Upper lobe of left lung (tissue), 6 donors: ENCODE results near the gene ZNF134. TPM values are rescaled to one million over a fixed set of nuclear protein-coding genes. Genes with fewer than 3 reads are reported as not detected.

ENCODE experiments used
- ATAC-seq, 2 donors: fragments of 200-7000 bp; cut with Tn5 transposase; one replicate each; pipeline ENCODE4 v1.9.1; 2022; ENCODE audit warnings: mild to moderate bottlenecking in 2 of 2, moderate library complexity in 2 of 2; ENCODE audit not compliant: low FRiP score in 2 of 2
- DNase-seq, 2 donors: peaks; one replicate each; pipeline ENCODE4 v3.0.0-alpha.2; 2019 to 2020
- H3K27ac ChIP-seq, 4 donors: fragments of 200-600 bp; sonication (generic); one replicate each; pipeline ENCODE4 v1.5.1; 2016 to 2019
- H3K27me3 ChIP-seq, 4 donors: fragments of 200-600 bp; sonication (generic); one replicate each; pipeline ENCODE4 v1.5.1; 2017 to 2019
- H3K36me3 ChIP-seq, 4 donors: fragments of 200-600 bp; sonication (generic); one replicate each; pipeline ENCODE4 v1.5.1; 2016 to 2019
- H3K4me1 ChIP-seq, 4 donors: fragments of 200-600 bp; sonication (generic); one replicate each; pipeline ENCODE4 v1.5.1; 2018 to 2019
- H3K4me3 ChIP-seq, 4 donors: fragments of 200-600 bp; sonication (generic); one replicate each; pipeline ENCODE4 v1.5.1; 2017 to 2019; ENCODE audit warnings: mild to moderate bottlenecking in 2 of 4, moderate library complexity in 1 of 4
- H3K9me3 ChIP-seq, 4 donors: fragments of 200-600 bp; sonication (generic); one replicate each; pipeline ENCODE4 v1.5.1; 2018 to 2019
- CTCF ChIP-seq, 6 experiments: fragments of 450-650 bp in 4 of 6; fragments of 200-600 bp in 2 of 6; sonication (generic) in 2 of 6; IDR thresholded peaks; one replicate each; pipeline ENCODE4 v1.5.1; 2016 to 2019; ENCODE audit warnings: antibody characterized with exemption in 6 of 6
- EP300 ChIP-seq, 4 donors: sonication (generic); formaldehyde crosslinking; IDR thresholded peaks; one replicate each; pipeline ENCODE4 v1.5.1; 2017; ENCODE audit warnings: antibody characterized with exemption in 4 of 4, control low read depth in 2 of 4
- POLR2A ChIP-seq, 4 donors: fragments of 450-650 bp; IDR thresholded peaks; one replicate each; pipeline ENCODE4 v1.5.1; 2016 to 2017; ENCODE audit warnings: antibody characterized with exemption in 4 of 4, mild to moderate bottlenecking in 2 of 4
- POLR2AphosphoS5 ChIP-seq, 2 donors: sonication (generic); formaldehyde crosslinking; IDR thresholded peaks; one replicate each; pipeline ENCODE4 v1.5.1; 2017; ENCODE audit warnings: antibody characterized with exemption in 2 of 2
- WGBS, 2 donors: methylation state at CpG; one replicate each; pipeline ENCODE4 v1.1.5; 2017 to 2018; 5-methylcytosine and 5-hydroxymethylcytosine counted together
- total RNA-seq, 6 donors: library from RNA; depleted of rRNA in 4 of 6; stranded (reverse); fragments of >200 nt in 4 of 6; gene quantifications; one replicate each; pipeline versions ENCODE4 v1.1.0 to v1.2.1, GENCODE V29; 2016 to 2021
- donor health status: DM: no; HTN: no; CAD: no; lungs with moderate emphysema.
- donor health status: DM: no; HTN: yes; CAD: no; lungs with severe emphysema.

Gene ZNF134
- total RNA-seq, 6 donors from 2014 or later = 11.5 to 18.5 (median 16.1) TPM

- TF ChIP-seq EP300 (IDR thresholded peaks at IDR 0.05) = no peak
- no peak for TF ChIP-seq POLR2A (IDR thresholded peaks at IDR 0.05)
- no peak for TF ChIP-seq POLR2AphosphoS5 (IDR thresholded peaks at IDR 0.05)
- TF ChIP-seq CTCF (IDR thresholded peaks at IDR 0.05) = no peak
- peaks cover 26 to 52% (median 47%) of the 10 kb centered on the region in 4 donors for H3K36me3 ChIP-seq
- H3K4me1 ChIP-seq = peaks cover 0 to 18% (median 8%) of the 10 kb centered on the region in 4 donors
- peaks cover 44 to 61% (median 56%) of the 10 kb centered on the region in 4 donors for H3K9me3 ChIP-seq
- H3K27ac ChIP-seq = no peak overlapping the region
- no peak overlapping the region for H3K4me3 ChIP-seq
- H3K27me3 ChIP-seq = no peaks in the 10 kb centered on the region
- DNase-seq = no peak
- ATAC-seq = no peak
Observed at GRCh38 chr19:57576661-57577060, 37.4 kb upstream of the ZNF134 start.

GRCh38 chr19:57578487-57579205 is 35.4 kb upstream of the ZNF134 start, which contains the start of gene ZNF416:
TSS of gene ZNF416 (minus strand) at chr19:57578911. CDS start at chr19:57578704, 207 bp downstream.
- Histone ChIP-seq H3K4me3 (peak within 1 kb of the TSS; percentile 56 to 95 (median 78)), H3K9me3 (peaks cover 24 to 58% (median 41%) of the 10 kb centered on the region in 4 donors), H3K36me3 (peaks cover 15 to 33% (median 28%) of the 10 kb centered on the region in 4 donors), H3K4me1 (peaks cover 6 to 23% (median 13%) of the 10 kb centered on the region in 4 donors), H3K27me3 (no peaks in the 10 kb centered on the region), H3K27ac (peak within 1 kb of the TSS; percentile 50 to 75 (median 67))
- ATAC-seq (peak; percentile 96 to 99), DNase-seq (peak; percentile 92 to 98)
- TF ChIP-seq EP300 (IDR thresholded peaks at IDR 0.05) (no peak), POLR2A (IDR thresholded peaks at IDR 0.05) (peak in 1 of 4 donors; percentile 53), CTCF (IDR thresholded peaks at IDR 0.05) (peak in 2 of 6 experiments; percentile 20 to 34), POLR2AphosphoS5 (IDR thresholded peaks at IDR 0.05) (peak; percentile 66 to 70)
- WGBS, 2 donors = 0% methylated on average over 1 to 23 of the region's 62 CpGs

- TF ChIP-seq POLR2A (IDR thresholded peaks at IDR 0.05) = no peak
- ATAC-seq (no peak), DNase-seq (no peak)
- no peaks in the 10 kb centered on the region for H3K27me3 ChIP-seq
- H3K4me3 ChIP-seq = peak overlapping the region in 3 of 4 donors; percentile 47 to 82 (median 74)
- 54 to 100% methylated on average over 1 to 13 of the region's 21 CpGs for WGBS, 2 donors
- H3K9me3 ChIP-seq = peaks cover 8 to 48% (median 24%) of the 10 kb centered on the region in 4 donors
- H3K36me3 ChIP-seq = peaks cover 0 to 3% (median 1%) of the 10 kb centered on the region in 4 donors
- peak overlapping the region in 2 of 4 donors; percentile 55 to 56 for H3K27ac ChIP-seq
- peaks cover 13 to 23% (median 14%) of the 10 kb centered on the region in 4 donors for H3K4me1 ChIP-seq
Observed at GRCh38 chr19:57583104-57583520, 30.9 kb upstream of the ZNF134 start.

GRCh38 chr19:57583521-57584416 is 30.3 kb upstream of the ZNF134 start, which contains the start of gene ZIK1:
TSS of gene ZIK1 (plus strand) at chr19:57584145. CDS start at chr19:57584357, 212 bp downstream.
- Histone ChIP-seq H3K27me3 (no peaks in the 10 kb centered on the region), H3K9me3 (peaks cover 14 to 55% (median 30%) of the 10 kb centered on the region in 4 donors), H3K36me3 (peaks cover 0 to 9% (median 4%) of the 10 kb centered on the region in 4 donors), H3K4me1 (peaks cover 11 to 20% (median 13%) of the 10 kb centered on the region in 4 donors), H3K27ac (peak within 1 kb of the TSS in 3 of 4 donors; percentile 34 to 56 (median 55)), H3K4me3 (peak within 1 kb of the TSS; percentile 47 to 82 (median 70))
- ATAC-seq = peak; percentile 82 to 93
- DNase-seq = peak; percentile 82 to 89
- WGBS, 2 donors = 0 to 7% methylated on average over 10 to 67 of the region's 76 CpGs
- TF ChIP-seq CTCF (IDR thresholded peaks at IDR 0.05) = no peak
- TF ChIP-seq POLR2AphosphoS5 (IDR thresholded peaks at IDR 0.05) = peak; percentile 28 to 66
- peak in 1 of 4 donors; percentile 31 for TF ChIP-seq POLR2A (IDR thresholded peaks at IDR 0.05)
- no peak for TF ChIP-seq EP300 (IDR thresholded peaks at IDR 0.05)
